MV-4-11 (cell line): ENCODE data around the gene DHH.
"Not testable (repeated sequence)": the region's sequence is repeated elsewhere in the genome, so short reads cannot be mapped to it uniquely, and the experiment has no call there.

Experiments
- DNase-seq: peaks from one replicate; lab custom pipeline; 2025; lab: John Stamatoyannopoulos, UW

DHH gene

DNA sequence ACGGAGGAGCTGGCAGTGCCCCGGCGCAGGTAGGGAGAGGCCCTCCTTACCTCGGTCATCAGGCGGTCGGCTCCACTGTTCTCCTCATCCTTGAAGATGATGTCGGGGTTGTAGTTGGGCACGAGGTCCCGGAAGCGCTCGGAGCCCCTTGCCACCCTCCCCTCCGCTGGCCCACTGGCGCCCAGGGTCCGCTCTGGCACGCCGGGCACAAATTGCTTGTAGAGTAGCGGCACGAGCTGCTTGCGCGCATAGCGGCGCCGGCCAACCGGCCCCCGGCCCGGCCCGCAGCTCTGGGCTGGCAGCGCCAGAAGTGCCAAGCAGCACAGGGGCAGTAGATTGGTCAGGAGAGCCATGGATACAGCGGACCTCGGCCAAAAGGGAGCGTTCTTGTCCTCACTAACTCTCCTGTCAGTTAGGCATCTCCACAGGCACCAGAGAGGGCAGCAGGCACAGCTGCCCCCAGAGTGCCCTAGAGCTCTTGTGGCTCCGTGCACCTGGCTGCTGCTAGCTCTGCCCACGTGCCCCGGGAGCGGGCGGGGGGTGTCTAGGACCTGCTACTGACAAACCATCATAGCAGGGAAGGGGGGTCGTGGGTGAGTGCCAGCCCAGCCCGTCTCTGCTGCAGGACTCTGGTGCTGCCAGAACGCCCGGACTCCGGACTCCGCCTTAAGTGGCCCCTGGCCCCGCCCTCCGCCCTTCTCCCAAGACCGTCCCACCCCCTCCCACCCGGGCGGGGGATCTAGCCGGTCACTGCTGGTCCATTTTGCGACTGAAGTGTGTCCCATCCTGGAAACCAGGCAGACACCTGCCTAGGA lies at the start of gene DHH:
DHH (minus strand) TSS at position 642 of the 815 bp plus-strand sequence; CDS start at position 353, 289 bp downstream.
- no peak for DNase-seq

DNA sequence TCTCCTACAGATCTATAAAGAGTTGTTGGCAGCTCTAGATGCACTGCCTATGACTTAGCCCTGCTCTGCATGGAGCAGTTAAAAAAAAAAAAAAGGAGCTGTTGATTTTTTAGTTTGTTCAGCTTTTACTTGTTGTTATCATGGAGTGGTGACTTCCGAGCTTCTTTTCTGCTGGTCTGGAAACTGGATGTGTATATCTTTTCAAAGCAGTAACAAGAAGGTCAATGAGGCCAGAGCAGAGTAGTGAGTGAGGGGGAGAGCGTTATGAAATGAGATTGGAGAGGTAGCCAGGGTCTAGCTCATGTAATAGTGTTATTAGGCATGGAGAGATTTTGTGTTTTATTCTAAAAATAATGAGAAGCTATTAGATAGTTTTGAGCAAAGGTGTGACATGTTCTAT lies 49.8 kb upstream of the DHH start:
- DNase-seq, result no peak

GRCh38 chr12:49138999-49139398 lies 44.4 kb upstream of the DHH start:
- DNase-seq, result no peak

- DNase-seq, result no peak
These were observed 44.0 kb upstream of the DHH start for GRCh38 chr12:49138587-49138986.

- no peak for DNase-seq
These were observed 42.9 kb upstream of the DHH start for GRCh38 chr12:49137476-49137875.

DNA sequence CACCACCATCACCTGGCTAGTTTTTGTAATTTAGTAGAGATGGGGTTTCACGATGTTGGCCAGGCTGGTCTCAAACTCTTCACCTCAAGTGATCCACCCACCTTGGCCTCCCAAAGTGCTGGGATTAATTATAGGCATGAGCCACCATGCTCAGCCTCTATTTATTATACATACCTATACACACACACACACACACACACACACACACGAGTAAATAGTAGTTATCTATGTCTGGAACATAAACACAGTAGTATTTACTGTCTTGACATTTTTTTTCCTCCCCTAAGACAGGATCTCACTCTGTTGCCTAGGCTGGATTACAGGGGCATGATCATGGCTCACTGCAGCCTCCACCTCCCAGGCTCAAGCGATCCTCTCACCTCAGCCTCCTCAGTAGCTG lies 42.4 kb upstream of the DHH start:
- DNase-seq, result not testable (repeated sequence)

GRCh38 chr12:49133590-49133989 lies 39.0 kb upstream of the DHH start:
- no peak for DNase-seq

DNA sequence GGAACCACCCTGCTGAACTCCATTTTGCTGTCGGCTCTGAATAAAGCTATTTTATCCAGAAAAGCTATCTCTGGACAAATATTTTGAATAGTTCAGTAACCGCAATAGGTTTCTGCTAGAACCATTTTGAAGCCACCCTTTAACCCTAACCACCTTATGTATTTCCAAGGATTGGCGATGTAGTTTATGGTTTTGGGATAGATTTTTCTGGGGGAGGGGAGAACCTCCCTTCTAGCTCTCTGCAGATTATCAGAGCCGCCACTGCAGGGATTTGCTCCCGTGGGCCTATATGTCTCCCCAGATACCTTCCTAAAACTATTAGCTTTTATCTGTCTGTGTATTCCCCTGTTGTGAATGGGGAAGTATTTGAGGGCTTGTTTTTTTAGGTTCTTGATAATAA lies 38.4 kb upstream of the DHH start:
- no peak for DNase-seq

- peak; percentile 82 for DNase-seq
These were observed 37.4 kb upstream of the DHH start for GRCh38 chr12:49131894-49132461.

GRCh38 chr12:49131051-49131893 lies 36.7 kb upstream of the DHH start, which contains the start of gene TUBA1B:
TSS of gene TUBA1B (minus strand) at chr12:49131395. CDS start at chr12:49131300, 95 bp downstream.
- DNase-seq, result peak; percentile 77

DNA sequence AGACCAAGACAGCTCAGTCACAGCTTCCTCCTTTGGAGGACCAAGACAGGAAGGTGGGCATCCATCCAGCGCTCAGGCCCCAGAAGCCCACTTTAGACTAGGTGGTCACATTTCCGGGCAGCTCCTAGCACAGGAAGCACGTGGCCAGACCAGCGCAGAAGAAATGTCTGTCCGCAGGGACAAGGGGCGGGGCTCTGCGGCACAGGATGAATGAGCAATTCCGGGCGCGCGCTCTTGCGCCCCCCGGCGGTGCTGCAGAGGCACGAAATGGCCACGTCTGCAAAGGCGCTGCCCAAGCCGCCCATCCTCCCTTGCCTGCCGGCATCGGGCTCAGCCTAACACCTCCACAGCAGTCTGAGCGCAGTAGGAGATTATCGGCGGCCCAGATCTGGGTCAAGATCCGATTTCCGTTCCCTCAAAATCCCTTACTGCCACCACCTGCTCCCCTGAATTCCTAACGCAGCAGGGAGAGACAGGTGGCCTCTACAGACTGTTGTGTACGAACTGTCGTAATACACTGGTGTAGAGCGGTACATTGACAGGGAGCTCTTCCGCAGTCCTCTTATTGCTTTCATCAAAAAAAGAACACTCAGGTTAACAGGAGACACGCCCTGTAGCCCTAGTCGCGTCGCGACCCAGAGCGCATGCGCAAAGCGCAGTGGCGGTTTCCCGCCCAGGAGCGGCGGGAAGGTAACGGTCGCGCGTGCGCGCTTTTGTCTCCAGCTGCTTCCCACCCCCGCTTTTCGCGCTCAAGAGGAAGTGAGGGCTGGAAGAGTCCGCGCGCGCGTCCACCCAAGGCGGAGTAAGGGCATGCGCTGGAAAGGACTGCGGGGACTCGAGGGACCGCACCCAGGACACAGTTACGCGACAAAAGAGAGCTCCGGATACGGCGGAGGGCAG lies 35.8 kb upstream of the DHH start:
- DNase-seq, result peak; percentile 92

DNA sequence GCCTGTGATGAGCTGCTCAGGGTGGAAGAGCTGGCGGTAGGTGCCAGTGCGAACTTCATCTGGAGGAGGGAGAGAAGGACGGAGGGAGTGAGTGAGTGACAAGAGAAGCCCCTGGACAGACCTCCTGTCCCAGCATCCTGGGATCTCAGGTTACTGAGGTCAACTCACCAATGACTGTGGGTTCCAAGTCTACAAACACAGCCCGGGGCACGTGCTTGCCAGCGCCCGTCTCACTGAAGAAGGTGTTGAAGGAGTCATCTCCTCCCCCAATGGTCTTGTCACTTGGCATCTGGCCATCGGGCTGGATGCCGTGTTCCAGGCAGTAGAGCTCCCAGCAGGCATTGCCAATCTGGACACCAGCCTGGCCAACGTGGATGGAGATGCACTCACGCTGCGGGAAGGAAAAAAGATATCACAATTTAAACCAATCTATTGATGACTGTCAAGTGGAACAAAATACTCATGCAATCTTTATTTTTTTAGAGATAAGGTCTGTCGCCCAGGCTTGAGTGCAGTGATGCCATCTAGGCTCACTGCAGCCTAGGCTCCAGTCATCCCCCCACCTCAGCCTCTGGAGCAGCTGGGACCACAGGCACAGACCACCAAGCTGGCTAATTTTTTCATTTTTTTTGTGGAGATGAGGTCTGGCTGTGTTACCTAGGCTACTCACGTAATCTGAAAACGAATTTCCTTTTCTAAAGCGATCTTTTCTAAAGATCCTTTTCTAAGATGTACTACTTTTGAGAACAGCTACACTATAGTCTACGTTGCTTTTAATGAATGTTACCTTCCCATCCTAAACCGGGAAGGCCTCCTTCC lies 34.9 kb upstream of the DHH start:
- no peak for DNase-seq

- DNase-seq, result not testable (repeated sequence)
These were observed 33.4 kb upstream of the DHH start for GRCh38 chr12:49127971-49128370.

- peak; percentile 28 for DNase-seq
These were observed 32.5 kb upstream of the DHH start for GRCh38 chr12:49126852-49127763.

DNA sequence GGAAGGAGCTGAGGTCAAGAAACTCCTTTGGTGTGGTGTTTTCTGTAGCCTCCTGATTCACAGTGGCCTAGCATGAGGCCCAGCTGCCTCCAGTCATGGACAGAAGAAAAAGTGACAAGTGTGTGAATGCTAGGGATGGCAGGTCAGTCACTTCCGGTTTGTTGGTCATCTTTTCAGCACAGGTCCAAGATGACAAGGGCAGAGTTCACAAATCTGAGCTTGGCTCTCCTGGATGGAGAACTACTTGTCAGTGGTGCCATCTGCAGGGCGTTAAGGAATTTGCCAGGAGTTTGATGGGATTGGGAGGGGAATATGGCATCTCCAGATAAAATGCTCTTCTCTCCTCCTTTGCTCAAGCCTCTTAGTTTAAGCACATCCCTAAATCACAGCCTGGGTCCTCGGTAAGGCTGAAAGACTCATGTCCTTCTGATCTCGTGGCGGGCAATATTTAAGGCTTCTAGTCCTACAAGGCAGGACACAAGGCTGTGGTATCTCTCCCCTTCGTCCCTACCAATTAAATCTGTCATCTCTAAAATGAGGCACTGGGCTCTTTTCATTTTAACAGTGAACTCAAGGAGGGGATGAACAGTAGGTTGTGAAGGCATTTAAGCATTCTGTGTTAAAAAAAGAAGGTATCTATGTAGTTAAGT lies 26.6 kb upstream of the DHH start:
- DNase-seq, result peak; percentile 36

DNA sequence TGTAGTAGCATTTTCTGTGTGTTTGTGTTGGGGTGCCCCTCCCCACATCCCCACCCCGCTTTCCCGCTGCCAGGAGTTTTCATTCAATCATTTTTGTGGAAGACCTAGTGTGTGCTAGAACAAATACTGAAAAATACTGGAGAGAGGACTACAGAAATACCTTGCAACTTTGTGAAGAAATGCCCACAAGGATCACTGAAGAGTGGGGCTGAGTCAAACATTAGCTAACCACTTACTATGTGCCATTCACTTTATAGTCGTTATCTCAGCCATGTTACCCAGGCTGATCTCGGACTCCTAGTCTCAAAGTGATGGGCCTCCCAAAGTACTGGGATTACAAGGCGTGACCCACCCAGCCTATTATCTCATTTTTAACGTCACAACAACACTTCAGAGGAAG lies 16.6 kb upstream of the DHH start:
- no peak for DNase-seq

- DNase-seq, result peak; percentile 99
These were observed 16.0 kb upstream of the DHH start, which contains the start of gene LMBR1L for GRCh38 chr12:49110464-49111155. TSS of gene LMBR1L (minus strand) at chr12:49110847. CDS start at chr12:49110555, 292 bp downstream.
